ENCODE data around the gene CCDC88B. TPM values are rescaled to one million over a fixed set of nuclear protein-coding genes. Genes with fewer than 3 reads are reported as not detected.

The CCDC88B gene
- total and polyA plus RNA-seq, 2 experiments from 2014 or later, result 6.8 to 12.1 TPM

- Histone ChIP-seq H3K27me3 (ENCODE audit: insufficient read depth) (no peaks in the 10 kb centered on the region), H3F3A (replicated peaks; ENCODE audit: low read depth) (peaks cover 16% of the 10 kb centered on the region; the same call in 1 of the 2 replicates), H3K4me3 (peak overlapping the region; percentile 49), H3K36me3 (ENCODE audit: insufficient read depth) (no peaks in the 10 kb centered on the region), H3K79me2 (replicated peaks; ENCODE audit: insufficient read depth) (no peaks in the 10 kb centered on the region), H3K4me2 (peak overlapping the region; percentile 65), H4K20me1 (replicated peaks; ENCODE audit: insufficient read depth) (no peaks in the 10 kb centered on the region; the same call in 1 of the 2 replicates), H2AFZ (0 out of 2 replicates have a peak overlapping the region, but pooled peaks have one; percentile 23), H3K9me2 (ENCODE audit: insufficient read depth) (no peaks in the 10 kb centered on the region), H3K4me1 (ENCODE audit: insufficient read depth) (peaks cover 17% of the 10 kb centered on the region), H3K27ac (ENCODE audit: low read depth) (no peak overlapping the region)
- no peaks in the 10 kb centered on the region; the same call in 2 of the 3 replicates for H3K9me3 Mint-ChIP-seq
- TF ChIP-seq ZNF331 (CRISPR knock-in tag; IDR thresholded peaks at IDR 0.05; ENCODE audit: low read depth) (no peak), JUNB (IDR thresholded peaks at IDR 0.05; ENCODE audit: unreplicated experiment) (no peak), EZH2phosphoT487 (IDR thresholded peaks at IDR 0.05; ENCODE audit: unreplicated experiment) (no peak), CTCF (conservative IDR thresholded peaks at IDR 0.05; ENCODE audit: low read depth in 2 of 2) (no peak)
- H3K27ac Mint-ChIP-seq, result no peak overlapping the region
- H3K4me1 Mint-ChIP-seq, result peaks cover 6% of the 10 kb centered on the region; the same call in 2 of the 3 replicates
- DNase-seq (ENCODE audit: low spot score), result peak; percentile 70
- H3K4me3 Mint-ChIP-seq, result peak overlapping the region; percentile 59; the same call in 2 of the 3 replicates
- ATAC-seq, result peak; percentile 34
- H3K27me3 Mint-ChIP-seq (ENCODE audit: insufficient read depth, low read depth, poor library complexity), result peaks cover 21% of the 10 kb centered on the region
- H3K36me3 Mint-ChIP-seq (ENCODE audit: low read depth), result peaks cover 23% of the 10 kb centered on the region
Measured at GRCh38 chr11:64367931-64368672, 28.1 kb downstream of the CCDC88B start.

- H3K27ac Mint-ChIP-seq, result no peak overlapping the region
Measured at GRCh38 chr11:64368673-64369074, 28.7 kb downstream of the CCDC88B start.

More at GRCh38 chr11:64368673-64369074, 28.7 kb downstream of the CCDC88B start:
- Histone ChIP-seq H3F3A (replicated peaks; ENCODE audit: low read depth) (peaks cover 21% of the 10 kb centered on the region), H2AFZ (0 out of 2 replicates have a peak overlapping the region, but pooled peaks have one; percentile 23), H3K27me3 (ENCODE audit: insufficient read depth) (no peaks in the 10 kb centered on the region), H3K4me2 (peak overlapping the region; percentile 65), H3K4me1 (ENCODE audit: insufficient read depth) (peaks cover 22% of the 10 kb centered on the region), H4K20me1 (replicated peaks; ENCODE audit: insufficient read depth) (no peaks in the 10 kb centered on the region; the same call in 1 of the 2 replicates), H3K27ac (ENCODE audit: low read depth) (no peak overlapping the region), H3K36me3 (ENCODE audit: insufficient read depth) (no peaks in the 10 kb centered on the region), H3K9me2 (ENCODE audit: insufficient read depth) (no peaks in the 10 kb centered on the region), H3K79me2 (replicated peaks; ENCODE audit: insufficient read depth) (no peaks in the 10 kb centered on the region), H3K4me3 (peak overlapping the region; percentile 49)
- Mint-ChIP-seq H3K9me3 (no peaks in the 10 kb centered on the region; the same call in 2 of the 3 replicates), H3K4me3 (peak overlapping the region; percentile 59), H3K36me3 (ENCODE audit: low read depth) (peaks cover 22% of the 10 kb centered on the region), H3K27me3 (ENCODE audit: insufficient read depth, low read depth, poor library complexity) (peaks cover 24% of the 10 kb centered on the region), H3K4me1 (peaks cover 10% of the 10 kb centered on the region; the same call in 2 of the 3 replicates)
- ATAC-seq (peak; percentile 36), DNase-seq (ENCODE audit: low spot score) (peak; percentile 80)
- TF ChIP-seq POLR2AphosphoS5 (IDR thresholded peaks at IDR 0.05; ENCODE audit: low read depth), result peak; percentile 24; the same call in 1 of the 2 replicates
- TF ChIP-seq CTCF (conservative IDR thresholded peaks at IDR 0.05; ENCODE audit: low read depth in 2 of 2), result no peak
